LHCN-M2 (cell line): ENCODE data around the gene ERBB4. TPM values are rescaled to one million over a fixed set of nuclear protein-coding genes. Genes with fewer than 3 reads are reported as not detected.

ENCODE experiments used
- DNase-seq: peaks from one replicate; pipeline ENCODE4 v3.0.0-alpha.2; 2012; ENCODE audit warnings: low read depth
- total RNA-seq: library from RNA; depleted of rRNA; stranded (reverse); fragments of >200 nt; gene quantifications from 2 replicates; pipeline ENCODE4 v1.2.3, GENCODE V29; 2014

The ERBB4 gene
- total RNA-seq, 1 experiment from 2014 or later, result not detected

DNA sequence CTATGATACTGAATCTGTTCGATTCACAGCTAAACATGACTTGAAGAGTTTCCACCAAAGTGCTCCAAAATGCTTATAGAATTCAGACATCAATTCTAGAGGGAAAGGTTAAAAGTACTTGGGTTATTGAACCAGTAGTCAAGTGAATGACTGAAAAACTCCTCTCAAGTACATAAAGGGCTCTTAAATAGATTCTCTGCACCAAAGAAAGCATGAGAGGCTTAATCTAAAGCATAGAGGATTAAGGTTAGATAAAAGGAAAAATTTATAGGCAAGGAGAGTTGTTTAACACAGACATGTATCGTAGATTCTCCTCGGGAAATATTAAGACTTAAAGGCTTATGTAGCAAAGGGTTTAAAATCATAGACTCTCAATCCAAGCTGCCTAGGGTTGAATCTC, 701.4 kb downstream of the ERBB4 start:
- DNase-seq, result no peak

DNA sequence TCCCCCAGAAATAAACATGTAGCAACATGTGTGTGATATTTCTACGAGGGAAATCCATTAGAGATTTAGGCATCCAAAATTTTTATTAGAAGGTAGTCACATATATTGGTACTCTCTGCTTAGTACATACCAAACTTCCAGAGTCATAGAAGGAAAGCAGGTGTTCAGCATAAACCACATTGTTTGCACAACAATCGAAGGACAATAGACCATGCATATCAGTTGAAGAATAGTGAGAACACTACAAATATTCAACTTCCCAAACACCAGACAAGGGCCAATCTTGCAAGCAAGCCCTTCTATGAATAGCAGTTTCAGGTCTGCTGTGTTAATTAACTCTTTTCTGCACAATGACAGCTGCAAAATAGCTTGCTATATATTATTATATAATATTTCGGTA, 702.2 kb downstream of the ERBB4 start:
- peak; percentile 4 for DNase-seq

DNA sequence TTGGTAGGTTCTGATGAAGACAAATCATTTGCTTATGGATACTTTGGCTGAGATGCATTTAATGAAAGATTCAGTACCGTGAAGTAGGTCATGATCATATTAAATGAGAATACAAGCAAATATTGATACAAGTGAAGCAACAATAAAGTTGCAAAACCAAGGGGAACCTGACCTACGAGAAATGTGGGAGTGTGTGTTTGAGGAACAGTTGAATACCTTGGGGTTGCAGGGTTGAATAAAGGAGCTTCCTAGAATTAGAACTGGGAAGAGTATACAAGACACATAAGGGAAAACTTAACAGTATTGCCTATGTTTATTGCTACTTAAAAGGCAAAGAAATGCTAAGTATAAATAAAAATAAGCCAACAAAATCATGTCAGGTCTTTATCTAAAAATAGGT, 702.9 kb downstream of the ERBB4 start:
- DNase-seq, result no peak

DNA sequence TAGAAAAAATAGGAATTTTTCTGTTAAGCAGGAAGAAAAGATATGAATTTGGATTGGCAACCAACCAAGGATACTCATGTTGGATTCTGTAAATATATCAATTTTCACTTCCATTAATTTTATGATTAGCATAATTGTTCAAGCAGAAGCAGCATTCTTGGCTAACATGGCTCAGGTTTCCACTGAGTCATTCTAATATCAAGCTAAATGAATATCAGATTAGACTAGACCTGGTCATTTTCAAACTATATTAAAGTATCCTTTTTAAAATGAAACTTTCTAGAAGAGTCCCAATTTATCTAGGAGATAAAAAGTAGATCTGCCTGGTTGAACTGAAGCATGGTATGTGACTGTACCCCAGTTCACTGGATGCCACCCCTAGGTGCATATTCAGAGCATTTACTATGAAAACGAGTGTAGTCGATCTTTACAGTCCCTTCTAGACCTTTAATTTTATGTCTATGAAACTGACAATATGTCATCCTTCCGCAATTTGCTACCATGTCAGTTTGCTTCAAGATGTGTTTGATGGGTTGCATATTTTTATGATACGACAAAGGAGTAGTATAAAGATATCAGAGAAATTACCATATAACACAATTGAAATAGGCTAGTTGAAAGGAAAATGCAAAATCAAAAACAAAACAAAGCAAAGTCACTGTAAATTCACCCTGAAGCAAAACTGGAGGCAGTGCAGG, 704.9 kb downstream of the ERBB4 start:
- DNase-seq, result no peak

DNA sequence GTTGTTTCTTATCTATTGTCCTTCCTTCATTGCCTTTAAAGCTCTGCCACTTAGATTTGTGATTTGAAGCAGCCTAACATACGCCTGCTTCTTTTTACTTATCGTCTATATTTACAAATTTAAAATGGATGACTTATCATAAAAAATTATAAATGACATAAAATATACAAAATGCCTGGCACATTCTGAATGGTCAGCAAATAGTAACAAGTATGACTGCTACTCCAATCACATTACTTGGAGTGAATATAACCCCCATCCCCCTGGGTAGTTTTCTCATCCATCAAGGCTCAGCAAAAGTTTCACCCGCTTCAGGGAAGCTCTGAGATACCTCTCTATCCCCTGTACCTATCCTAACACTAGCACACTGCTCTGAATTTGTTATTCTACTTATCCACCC, 708.9 kb downstream of the ERBB4 start:
- DNase-seq, result no peak

DNA sequence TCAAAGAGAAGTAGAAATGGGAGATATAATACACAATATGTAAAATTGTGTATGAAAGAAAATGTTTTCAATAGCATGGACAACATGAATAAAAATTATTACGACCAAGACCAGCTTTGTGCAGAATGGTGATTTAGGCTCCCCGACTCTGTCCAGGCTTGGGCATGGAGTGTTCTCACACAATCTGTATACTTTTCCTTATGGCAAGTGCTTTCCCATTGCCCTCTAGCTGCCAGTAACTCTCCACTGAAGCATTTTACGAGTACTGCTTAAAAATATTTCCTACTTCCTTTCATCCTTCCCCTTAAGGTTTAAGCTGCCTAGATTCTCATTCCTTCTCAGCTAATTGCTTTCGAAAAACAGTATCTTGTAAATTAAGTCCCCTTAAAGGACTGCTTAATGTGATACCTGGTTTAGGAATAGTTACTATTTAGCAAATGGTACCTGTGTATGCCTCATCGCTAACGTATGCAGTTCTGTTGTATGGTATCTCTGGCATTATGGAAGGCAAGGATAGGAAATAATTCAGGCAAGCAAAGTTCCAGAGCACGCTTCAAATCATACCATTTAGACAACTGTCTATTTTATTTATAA, 714.6 kb downstream of the ERBB4 start:
- DNase-seq, result no peak

DNA sequence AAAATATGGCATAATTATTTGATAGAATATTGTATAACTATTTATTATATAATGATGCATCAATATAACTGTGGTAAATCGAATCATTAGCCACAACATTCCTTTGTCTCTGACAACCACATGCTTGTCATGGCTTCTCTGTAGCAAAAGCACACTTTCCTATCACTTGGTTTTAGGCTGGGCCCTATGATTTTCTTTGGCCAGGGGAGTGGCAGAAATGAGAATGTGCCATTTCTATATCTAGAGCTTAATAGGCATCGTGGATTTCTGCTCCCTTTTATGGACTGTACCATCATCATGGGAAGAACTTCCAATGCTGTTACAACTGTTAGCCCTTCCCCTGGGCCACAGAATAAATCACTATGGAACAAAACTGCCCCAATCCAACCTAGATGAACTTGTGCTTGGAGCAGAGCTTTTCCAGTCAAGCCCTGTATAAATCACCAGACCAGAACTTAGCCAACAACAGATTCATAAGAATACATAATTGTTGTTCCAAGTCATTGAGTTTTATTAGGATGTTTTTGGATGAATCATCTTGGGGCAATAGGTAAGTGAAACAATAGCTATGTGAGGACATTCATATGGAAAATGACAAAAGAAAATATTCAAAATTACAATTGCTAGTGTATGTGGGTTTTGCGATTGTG, 715.8 kb downstream of the ERBB4 start:
- DNase-seq, result no peak

DNA sequence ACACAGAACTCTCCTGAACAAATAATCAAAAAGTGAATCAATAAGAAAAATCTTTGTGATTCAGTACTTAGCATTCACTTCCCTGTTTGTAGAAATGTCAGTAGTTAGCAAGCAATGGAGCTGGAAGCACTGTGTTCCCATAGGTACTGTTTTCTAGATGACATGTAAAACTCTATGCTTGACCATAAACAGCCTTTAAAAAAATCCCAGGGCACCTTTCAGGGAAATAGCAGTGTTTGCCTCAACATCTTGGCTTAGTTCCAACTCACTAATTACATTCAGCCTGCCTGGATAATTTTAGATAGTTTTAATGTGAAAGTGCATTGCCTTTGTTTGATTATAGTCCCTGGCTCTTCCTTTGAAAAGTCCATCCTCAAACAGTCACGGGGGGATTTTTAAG, 721.8 kb downstream of the ERBB4 start:
- DNase-seq, result no peak

DNA sequence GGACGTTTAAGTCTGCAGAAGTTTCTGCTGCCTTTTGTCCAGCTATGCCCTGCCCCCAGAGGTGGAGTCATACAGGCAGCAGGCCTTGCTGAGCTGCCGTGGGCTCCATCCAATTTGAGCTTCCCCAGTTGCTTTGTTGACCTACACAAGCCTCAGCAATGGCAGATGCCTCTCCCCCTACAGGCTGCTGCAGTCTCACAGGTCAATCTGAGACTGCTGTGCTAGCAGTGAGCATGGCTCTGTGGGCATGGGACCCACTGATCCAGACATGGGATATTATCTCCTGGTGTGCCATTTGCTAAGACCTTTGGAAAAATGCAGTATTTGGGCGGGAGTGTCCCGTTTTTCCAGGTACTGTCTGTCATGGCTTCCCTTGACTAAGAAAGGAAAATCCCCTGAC, 726.0 kb downstream of the ERBB4 start:
- no peak for DNase-seq

DNA sequence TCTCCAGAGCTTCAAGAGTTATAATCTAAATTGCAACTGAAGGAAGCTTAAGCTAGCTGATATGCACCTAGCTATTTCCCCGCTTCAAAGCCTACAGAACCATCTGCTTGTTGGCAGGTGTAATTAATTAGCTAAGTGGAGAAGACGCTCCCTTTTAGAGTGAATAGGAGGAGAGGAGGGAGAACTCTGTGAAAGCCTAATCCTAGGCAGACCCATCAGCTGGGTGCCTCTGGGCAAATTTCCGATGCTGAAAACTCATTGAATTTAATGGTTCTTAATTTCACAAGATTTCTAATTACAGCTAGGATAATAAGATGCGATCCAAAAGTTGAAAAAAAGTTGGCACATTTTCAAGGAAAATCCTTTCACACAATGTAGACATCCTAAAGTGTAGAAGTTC, 735.9 kb downstream of the ERBB4 start:
- DNase-seq, result no peak

DNA sequence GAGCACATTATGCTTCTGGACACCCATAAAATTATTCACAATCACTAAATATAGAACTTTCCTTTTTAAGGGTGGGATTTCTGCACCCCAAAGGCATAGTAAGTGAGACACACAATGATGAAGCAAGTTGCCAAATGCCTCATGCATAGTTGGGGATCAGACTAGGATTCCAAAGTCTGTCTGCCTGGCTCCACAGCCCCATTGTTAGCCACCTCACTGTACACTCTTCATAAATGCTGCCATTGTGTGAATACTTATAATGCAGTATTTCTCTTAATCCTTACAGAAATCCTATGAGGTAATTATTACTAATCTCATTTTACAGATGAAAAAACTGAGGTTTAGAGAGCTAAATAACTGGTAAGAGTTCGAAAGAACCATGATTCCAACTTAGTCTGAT, 738.6 kb downstream of the ERBB4 start:
- DNase-seq, result no peak

DNA sequence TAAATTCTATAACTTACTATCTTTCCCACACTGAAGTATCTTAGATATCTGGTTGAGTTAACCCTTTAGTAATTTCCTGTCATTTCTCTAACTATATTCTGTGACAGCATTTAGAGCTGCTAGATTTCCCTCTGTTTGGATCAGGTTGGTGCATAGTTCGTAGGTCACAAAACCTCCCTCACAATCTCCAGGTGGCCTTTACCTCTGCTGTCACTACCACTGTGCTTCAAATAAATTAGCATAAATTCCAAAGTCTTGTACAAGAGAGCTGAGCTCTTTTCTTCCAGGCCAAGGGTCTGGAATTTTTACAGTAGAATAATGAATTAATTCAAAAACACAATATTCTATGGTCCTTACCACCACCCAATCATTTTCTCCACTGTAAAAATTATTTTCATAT, 739.7 kb downstream of the ERBB4 start:
- DNase-seq, result no peak

DNA sequence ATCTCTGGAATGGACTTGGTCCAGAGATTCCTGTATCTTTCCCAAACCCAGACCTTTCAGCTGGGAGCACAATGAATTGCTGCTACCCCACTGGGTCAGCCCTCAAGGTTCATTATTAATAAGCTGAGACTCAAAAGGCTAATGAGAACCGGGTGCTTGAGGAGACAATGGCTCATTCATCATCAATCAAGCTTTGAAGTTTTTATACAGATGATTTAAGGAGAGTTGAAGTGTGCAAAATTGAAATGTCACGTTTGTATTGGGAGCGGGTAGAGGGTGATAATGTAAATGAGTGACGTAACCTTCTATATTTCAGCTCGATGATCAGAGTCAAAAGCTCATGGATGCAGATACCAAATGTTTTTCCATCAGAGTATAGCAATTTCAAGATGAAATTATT, 744.9 kb downstream of the ERBB4 start:
- no peak for DNase-seq

DNA sequence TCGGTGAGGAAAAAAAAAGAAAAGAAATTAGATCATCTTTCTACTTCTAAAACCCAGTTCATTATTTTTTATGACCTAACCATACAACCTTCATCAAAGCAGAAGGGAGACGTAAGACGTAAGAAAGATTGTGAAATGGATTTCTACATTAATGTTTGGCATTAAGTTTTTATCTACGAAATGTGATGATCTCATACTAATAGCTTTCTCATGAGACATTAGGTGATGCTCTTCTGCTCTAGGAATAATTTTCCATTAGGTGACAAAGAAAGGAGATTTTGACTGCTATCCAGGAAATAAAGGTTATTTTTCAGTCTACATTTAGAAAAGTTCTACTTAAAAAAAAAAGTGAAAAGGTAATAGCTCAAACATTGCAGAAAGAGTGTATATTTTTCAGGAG, 748.6 kb downstream of the ERBB4 start:
- no peak for DNase-seq

DNA sequence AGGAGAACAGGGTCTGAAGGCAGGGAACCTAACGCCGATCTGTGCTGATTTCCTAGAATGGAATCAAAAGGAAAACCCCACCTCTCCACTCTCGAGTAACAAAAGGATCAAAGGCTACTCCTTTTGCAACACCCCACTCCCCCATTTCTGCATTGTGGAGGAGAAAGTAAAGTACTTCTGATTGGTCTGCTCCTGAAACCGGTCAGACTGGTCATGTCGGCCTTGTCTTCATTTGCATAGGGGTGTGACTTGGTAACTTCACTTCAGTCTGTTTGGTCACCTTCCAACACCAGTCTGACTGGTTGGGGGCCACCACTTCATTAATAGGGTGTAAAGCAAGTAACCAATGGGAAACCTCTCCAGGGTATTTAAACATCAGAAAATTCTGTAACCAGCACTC, 771.9 kb downstream of the ERBB4 start:
- no peak for DNase-seq

DNA sequence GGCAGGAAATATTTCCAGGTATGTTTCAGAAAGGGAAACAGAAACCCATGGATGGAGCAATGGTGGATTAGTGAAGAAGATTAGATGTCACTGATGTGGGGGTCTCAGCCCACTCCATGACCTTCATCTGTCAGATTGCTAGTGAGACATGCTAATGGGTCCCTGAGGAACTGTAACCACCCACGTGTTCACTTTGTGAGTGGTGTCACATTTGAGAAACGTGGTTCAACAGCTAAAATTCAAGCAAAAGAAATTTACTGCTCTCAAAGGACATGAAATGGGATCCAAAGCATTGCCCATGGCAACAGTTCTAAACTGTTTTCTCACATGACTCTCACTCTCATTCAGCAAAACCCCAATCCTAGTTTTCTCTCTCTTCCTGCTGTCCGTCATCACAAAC, 776.1 kb downstream of the ERBB4 start:
- no peak for DNase-seq

DNA sequence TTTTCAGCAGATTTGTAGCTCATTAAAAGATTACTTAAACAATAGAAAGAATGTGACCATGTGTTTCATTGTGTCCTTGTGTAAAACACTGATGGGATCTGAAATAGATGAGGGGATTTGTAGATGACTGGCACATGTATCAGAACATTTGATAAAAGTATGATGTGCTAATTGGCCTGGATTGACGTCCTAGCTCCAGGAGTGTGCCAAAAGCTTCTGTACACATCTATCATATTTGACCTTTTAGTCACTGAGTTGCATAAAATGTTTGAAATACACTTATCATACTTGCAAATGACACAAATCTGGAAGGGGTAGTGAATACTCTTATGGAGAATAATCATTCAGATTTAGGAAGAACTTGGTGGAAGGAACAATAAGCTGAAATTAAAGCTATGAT, 778.5 kb downstream of the ERBB4 start:
- no peak for DNase-seq

DNA sequence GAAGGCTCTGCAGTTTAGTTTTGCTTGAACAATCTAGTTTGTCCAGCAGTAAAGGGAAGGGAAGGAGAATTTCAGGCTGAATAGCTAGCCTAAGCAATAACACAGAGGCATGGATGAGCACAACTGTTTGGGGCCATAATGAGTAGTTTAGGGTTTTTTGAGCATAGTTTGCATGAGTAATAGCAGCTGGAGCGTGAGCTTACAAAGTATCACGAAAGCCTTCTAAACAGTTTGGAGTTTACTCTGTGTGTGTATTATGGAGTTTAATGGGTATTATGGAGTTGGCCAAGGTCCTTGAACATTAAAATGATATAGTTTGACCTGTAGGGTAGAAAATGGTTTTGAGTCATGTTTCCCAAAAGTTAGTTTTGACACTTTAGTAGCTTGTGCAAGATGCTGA, 782.3 kb downstream of the ERBB4 start:
- peak; percentile 3 for DNase-seq

DNA sequence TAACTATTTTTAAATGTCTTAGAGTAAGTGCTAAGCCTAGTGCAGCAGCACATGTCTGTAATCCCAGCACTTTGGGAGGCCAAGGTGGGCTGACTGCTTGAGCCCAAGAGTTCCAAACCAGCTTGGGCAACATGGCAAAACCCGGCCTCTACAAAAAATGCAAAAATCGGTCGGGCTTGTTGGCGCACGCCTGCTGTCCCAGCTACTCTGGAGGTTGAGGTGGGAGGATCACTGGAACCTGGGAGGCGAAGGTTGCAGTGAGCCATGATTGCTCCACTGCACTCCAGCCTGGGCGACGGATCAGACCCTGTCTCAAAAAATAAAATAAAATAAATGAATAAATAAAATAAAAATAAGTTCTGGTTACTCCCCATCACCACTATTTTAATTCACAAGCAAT, 783.4 kb downstream of the ERBB4 start:
- no peak for DNase-seq

DNA sequence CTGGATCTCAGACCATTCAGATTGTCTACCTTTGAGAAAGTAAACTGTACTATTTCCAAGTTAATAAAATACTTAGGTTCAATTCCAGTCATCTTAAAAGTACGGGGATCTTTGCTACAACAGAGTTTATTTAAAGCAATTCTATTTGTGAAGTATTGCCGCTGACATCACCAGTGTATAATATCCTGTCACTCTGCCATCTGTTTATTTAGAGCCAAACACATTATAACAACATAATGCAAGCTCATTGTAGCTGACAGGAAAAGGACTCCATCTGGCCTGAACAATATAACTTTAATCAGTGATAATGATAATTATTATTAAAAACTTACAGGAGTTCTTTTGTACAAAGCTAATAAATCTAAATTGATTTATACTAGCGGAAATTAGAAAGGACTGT, 786.8 kb downstream of the ERBB4 start:
- no peak for DNase-seq

DNA sequence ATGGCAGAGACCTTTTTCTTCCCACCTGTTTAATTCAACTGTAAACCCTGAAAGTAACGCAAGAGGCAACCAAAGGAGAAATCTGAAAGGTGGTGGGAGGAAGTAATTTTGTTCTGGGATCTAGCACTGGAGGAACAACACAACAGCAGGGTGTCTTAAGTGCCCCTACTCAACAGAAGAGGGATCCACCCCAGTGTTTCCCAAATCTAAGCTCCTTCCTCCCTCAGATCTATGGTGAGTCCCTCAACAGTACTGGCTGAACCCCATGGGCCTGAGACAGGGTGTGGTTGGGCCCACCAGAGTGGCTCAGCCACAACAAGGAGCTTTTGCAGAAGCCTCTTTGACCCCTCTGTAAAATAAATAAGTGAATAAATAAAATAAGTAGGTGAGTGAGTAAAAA, 790.3 kb downstream of the ERBB4 start:
- no peak for DNase-seq

DNA sequence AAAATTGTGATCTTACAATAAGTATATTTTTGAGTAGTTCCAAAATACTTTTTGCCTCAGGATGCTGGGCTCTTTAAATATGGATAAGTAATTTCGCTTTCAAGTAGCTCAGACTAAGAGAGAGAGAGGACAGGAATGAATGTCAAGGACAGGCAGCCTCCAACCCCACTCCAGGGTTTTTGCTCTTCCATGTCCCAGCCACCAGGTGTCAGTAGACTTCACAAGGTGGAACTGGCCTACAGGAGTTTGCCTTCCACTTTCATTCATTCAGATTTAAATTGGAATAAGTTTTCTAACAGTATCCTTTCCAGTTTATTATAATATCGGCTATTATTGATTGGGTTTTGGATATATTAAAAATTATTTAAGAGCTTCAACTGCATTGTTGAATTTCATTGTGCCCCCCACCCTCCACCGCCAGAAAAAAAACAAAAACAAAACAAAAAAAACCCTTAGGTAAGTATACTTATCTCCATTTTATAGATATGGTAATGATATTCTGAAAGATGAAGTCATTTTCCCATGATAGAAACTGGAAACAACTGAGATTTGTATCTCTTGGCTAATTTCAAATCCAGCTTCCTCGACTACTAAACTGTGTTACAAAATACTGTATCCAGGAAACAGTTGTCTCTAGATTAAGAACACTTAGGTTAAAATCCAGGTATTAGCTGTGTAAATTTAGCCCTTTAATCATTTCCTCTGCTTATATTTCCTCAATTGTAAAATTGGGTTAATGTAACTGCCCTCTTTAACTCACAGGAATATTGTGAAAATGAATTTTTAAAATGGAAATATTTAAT, 793.1 kb downstream of the ERBB4 start:
- peak; percentile 50 for DNase-seq

DNA sequence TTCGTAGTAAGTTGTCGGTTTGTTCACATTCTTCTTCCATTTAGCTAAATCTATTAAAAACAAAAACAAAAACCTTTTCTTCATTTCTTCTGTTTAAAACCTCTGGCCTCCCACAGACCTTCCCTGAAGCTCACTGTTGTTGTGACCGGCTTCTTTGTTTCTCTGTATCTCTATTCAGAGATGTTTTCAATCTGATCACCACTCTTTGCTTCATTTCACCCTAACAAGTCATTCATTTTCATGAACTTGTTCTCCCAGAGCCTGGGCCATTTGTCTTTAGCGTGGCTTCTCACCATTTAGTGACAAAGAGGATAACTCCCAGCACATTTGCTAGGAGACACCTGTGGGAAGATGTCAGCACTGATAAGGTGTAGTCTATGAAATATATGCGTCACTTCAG, 794.2 kb downstream of the ERBB4 start:
- no peak for DNase-seq
